ENCODE results near the gene CLCN2. TPM values are rescaled to one million over a fixed set of nuclear protein-coding genes. Genes with fewer than 3 reads are reported as not detected.

The CLCN2 gene
- total RNA-seq, 1 experiment from 2014 or later: 22.6 TPM

- TF ChIP-seq ZNF281 (CRISPR knock-in tag; IDR thresholded peaks at IDR 0.05) (no peak), HMGA2 (CRISPR knock-in tag; IDR thresholded peaks at IDR 0.05) (no peak), CBFB (CRISPR knock-in tag; IDR thresholded peaks at IDR 0.05; ENCODE audit: low read depth) (no peak), PREB (CRISPR knock-in tag; IDR thresholded peaks at IDR 0.05; ENCODE audit: borderline replicate concordance) (no peak), ZNF317 (CRISPR knock-in tag; IDR thresholded peaks at IDR 0.05; ENCODE audit: borderline replicate concordance, low read depth) (no peak), PRDM15 (CRISPR knock-in tag; IDR thresholded peaks at IDR 0.05) (no peak), ZNF232 (CRISPR knock-in tag; IDR thresholded peaks at IDR 0.05) (no peak), TEAD4 (CRISPR knock-in tag; IDR thresholded peaks at IDR 0.05) (no peak), NR2C2 (CRISPR knock-in tag; IDR thresholded peaks at IDR 0.05) (no peak), GTF2I (CRISPR knock-in tag; conservative IDR thresholded peaks at IDR 0.05) (no peak), FOXP4 (CRISPR knock-in tag; IDR thresholded peaks at IDR 0.05) (no peak), SMAD4 (CRISPR knock-in tag; IDR thresholded peaks at IDR 0.05) (no peak), GABPB1 (CRISPR knock-in tag; IDR thresholded peaks at IDR 0.05) (no peak), ZNF512 (CRISPR knock-in tag; IDR thresholded peaks at IDR 0.05; ENCODE audit: borderline replicate concordance) (no peak), CREM (CRISPR knock-in tag; IDR thresholded peaks at IDR 0.05) (no peak), ATF1 (CRISPR knock-in tag; IDR thresholded peaks at IDR 0.05) (no peak), FOXJ3 (CRISPR knock-in tag; IDR thresholded peaks at IDR 0.05; ENCODE audit: borderline replicate concordance) (no peak)
Observed at GRCh38 chr3:184317201-184317600, 44.2 kb downstream of the CLCN2 start (continued).
